ENCODE results near the gene BROX.
"Not testable (repeated sequence)": the region's sequence is repeated elsewhere in the genome, so short reads cannot be mapped to it uniquely, and the experiment has no call there.

BROX gene, protein sequence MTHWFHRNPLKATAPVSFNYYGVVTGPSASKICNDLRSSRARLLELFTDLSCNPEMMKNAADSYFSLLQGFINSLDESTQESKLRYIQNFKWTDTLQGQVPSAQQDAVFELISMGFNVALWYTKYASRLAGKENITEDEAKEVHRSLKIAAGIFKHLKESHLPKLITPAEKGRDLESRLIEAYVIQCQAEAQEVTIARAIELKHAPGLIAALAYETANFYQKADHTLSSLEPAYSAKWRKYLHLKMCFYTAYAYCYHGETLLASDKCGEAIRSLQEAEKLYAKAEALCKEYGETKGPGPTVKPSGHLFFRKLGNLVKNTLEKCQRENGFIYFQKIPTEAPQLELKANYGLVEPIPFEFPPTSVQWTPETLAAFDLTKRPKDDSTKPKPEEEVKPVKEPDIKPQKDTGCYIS

DNA sequence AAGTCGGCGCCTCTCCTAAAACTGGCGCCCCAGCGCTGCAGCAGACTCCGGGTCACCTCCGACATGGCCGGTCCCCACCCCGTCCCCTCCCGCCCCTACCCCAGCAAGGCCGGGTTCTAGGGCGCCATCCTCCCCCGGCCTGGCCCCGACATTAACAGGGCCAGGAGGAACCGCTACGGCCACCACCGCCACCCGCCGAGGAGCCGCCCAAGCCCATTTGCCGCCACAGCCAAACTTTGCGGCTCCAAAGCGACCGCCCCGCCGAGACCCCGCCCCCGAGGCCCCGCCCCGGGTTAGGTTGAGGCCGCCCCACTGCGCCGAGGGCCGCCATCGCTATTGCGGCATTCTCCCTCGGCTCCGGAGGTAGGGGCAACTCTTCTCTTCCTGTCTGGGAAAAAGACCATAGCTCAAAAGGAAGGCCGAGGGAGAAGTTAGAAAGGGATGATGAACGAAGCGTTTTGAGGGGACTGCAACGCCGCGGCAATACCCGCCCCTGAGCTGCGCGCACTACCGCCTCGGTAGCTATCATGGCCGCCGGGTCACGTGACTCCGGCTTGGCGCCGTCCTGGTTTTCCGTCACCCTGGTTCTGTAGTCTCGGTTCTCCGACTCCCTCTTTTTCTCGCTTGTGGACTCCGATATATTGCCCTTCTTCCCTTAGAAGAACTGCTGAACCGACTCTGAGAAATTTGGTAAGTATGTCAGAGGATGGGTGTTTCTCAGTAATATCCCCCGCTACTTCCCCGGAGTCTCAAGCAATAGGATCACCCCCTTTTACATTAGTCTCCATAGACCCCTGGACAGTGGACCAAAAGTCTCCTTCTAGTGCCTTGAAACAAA lies at the start of gene BROX, which contains the start of gene AIDA:
Gene BROX (plus strand): TSS at position 312 of the 838 bp plus-strand sequence. CDS start 3,136 bp downstream, outside the sequence.
Gene AIDA (minus strand): TSS at position 239 of the 838 bp plus-strand sequence. CDS start 174 bp downstream, at position 65.
- DNase-seq = peak; percentile 97

DNA sequence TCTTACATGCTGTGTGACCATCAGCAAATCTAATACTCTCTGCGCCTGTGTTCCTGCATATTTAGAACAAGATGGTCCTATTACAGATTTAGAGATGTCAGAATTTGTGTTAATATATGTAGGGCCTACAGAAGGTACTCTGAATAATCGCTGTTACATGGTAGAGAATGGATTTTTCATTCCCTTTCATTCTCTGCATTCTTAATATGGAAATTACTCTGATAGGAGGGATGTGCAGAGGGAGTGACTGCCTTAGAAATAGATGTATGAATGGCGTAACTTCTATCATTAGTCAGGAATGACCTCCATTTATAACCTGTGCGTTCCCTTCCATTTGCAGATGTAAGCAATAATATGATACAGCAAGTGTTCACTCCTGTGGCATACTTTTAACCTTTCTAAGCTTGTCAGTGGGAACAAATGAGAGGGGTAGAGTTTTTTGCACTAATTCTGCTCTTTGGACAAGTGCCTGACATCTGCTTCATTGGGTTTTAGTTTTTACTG lies 48.9 kb upstream of the BROX start:
- DNase-seq = no peak

DNA sequence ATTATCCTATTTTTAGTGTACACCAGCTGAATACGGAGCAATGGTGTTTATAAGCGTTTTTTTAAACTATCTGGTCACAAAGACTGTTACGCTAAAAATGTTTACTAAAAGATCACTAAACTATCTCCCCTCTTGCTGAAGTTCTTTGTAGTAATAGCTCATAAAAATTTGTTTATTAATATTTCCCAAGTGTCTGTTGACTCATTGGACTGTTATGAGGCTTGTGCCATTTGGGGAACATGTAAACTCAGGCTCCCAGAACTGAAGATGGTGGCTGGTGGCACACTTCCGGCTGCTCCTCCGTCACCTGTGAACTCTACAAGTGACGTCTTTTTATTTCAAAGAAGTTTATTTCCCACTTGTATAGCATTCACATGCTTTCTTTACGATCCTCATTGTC lies 46.4 kb upstream of the BROX start:
- no peak for DNase-seq

DNA sequence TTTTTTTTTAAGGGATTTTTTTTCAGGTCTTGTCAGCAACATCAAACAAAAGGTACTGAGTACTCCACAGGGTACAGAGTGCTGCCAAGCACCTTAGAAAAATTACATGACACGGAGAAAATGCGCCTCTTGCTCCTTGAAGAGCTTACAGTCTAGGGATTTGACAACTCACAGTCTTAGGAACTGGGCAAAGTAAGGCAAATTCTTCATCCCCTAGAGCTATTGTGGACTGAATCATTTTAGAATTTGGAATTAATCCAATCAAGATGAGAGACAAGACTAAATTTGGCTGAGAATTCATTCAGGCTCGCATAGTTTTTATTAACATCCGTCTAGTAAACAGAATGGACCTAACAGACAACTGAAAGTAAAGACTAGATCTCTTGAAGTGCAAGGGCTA lies 44.2 kb upstream of the BROX start:
- DNase-seq = not testable (repeated sequence)

DNA sequence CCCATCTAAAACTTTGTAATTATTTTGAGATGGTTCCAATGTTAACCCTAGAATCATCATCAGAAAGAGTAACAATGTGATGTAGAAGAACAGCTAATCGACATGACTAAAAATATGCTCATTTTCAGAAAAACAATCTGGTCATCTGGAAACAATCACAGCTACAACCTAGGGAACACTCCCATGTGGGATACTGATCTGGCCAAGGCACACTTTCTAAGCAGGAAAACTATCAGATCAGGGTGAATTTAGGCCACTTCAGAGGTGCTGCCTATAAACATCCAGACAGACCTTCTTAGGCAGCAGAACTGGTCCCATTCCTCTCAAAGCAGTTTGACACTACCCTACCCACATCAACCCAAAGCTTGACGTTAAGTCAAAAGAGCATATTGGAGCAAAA lies 43.3 kb upstream of the BROX start:
- DNase-seq = not testable (repeated sequence)

DNA sequence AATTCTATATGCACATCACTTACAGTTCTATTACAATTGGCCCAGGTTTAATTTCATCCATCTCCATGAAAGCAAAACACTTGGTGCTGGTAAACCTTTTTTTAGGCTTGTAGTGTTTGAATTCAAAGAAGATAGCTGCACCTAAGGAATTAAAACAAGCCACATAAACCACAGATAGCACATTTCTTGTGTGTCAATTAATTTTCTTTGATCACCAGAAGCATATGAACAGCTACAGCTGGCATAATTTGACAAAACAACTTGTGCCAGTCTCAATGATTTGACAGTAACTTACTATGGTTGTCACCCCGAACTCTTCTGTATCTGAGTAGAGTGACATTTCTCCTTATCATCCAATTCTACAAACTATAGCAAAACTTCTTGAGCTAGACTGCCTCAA lies 42.3 kb upstream of the BROX start:
- no peak for DNase-seq

DNA sequence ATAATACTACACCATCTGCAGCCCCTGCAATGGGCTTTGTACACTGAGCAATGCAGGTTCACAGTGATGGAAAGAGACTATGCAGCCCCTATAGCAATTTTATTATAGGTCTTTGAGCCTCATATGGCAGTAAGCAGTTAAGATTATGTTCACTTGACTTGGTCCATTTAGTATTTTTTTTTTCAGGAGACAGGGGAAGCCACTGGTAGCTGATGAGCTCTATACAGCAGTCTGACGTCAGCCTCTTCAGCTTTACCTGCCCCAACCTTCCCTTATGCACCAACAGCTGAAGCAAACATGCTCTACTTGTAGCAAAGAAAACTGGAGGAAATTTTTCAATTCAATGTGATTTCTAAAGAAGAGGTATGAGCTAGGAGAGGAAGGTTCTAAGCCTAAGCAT lies 32.3 kb upstream of the BROX start:
- no peak for DNase-seq

DNA sequence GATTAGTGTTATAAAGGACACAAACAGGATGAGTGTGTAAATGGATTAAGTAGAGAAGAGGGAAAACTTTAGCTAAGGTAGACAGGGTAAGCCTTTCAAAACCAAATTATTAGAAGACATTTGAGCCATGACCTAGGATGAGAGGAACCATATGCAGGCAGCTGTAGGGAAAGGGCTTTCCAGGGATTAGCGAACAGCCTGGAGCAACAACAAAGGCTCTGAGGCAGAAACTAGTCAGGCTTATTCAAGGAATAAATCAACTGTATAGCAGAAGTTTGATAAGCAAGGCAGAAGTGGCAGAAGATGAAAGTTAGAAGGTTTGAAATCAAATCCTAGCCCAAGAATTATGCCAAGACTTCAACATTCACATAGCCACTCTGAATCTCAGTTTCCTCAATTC lies 21.3 kb upstream of the BROX start:
- no peak for DNase-seq

DNA sequence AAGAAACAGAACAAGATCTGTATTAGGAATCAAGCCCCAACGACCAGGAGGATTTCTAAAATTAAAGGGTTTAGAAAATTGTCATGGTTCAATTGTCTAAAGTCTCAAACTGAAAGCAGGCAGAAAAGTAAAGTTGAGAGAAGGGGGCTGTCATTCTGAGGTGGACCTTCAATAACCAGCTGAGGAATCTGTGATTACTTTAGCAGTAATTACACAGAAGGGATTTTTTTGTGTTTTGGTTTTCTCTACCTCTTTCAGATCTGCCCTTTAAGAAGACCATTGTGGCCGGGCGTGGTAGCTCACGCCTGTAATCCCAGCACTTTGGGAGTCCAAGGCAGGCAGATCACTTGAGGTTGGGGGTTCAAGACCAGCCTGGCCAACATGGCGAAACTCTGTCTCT lies 17.4 kb upstream of the BROX start:
- no peak for DNase-seq

DNA sequence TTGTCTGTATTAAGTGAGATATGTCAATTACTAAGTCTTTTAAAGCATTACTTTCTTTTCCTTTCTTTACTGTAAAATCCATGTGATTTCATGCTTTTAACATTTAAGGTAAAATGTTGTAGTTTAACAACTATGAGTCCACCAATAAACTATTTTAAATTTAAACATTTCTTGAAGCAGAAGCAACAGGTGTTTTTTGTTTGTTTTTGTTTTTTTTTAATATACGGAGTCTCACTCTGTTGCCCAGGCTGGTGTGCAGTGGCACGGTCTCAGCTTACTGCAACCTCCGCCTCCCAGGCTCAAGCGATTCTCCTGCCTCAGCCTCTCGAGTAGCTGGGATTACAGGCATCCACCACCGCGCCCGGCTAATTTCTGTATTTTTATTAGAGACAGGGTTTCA lies 15.6 kb upstream of the BROX start:
- no peak for DNase-seq

DNA sequence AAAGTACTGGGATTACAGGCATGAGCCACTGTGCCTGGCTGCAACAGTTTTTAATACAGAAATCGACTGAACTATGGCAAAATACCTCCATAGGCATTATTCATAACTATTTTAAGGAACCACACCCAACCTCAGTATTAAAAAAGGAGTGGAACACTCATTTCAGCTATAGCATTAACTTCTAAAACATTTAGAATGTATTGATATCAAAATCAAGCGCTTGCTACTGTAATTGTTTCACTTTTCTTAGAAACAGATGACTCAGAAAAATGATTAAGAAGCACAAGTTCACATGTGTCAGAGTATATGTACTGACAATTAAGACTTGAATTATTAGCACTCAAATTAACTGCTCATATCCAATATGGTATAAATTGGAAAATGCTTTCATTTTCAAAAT lies 15.2 kb upstream of the BROX start:
- no peak for DNase-seq

DNA sequence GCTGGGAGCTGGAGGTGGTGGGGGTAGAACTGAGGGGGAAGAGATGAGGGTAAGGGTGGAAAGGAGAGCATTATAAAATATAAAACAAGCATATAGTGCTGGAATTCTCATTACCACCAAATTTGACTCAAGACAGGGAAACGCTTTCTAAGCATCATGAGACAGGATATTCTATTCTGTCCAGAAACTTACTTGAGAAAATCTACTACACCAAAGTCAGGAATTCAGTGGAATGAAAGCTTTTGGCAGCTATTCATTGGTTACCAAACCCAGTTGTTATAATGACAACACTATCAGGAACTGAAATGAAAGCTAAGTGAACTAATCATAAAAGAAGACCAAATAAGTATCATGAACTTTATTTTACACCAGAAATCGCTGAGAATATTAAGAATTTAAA lies 14.5 kb upstream of the BROX start:
- DNase-seq = no peak

DNA sequence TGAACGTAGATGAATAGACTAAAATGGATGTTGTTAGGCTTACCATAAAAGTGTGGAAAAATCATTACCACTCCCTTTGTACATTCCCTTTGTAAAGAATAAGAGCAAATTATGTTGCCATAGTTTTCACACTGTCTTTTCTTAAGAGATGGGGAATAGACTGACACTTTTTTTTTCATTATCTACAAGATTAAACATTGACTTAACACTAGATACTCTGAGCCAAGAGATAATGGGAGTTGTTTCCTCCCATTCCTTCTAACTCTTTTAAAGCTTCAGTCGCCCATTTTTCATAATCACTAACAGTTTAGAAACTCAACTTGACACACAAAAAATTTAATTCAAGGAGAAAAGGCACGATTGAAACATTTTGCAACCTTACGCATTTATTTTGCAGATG lies 10.2 kb upstream of the BROX start:
- DNase-seq = no peak

DNA sequence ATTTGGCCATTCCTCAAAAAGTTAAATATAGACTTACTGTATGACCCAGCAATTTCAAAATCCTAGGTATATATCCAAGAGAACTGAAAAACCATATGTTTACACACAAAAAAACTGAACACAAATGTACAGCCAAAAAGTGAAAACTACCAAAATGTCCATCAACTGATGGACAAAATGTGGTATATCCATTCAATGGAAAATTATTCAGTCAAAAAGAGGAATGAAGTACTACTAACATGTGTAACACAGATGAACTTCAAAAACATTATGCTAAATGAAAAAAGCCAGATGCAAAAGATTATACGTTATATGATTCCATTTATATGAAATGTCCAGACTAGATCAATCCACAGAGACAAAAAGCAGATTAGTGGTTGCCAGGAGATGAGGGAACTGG lies 8.1 kb upstream of the BROX start:
- no peak for DNase-seq

DNA sequence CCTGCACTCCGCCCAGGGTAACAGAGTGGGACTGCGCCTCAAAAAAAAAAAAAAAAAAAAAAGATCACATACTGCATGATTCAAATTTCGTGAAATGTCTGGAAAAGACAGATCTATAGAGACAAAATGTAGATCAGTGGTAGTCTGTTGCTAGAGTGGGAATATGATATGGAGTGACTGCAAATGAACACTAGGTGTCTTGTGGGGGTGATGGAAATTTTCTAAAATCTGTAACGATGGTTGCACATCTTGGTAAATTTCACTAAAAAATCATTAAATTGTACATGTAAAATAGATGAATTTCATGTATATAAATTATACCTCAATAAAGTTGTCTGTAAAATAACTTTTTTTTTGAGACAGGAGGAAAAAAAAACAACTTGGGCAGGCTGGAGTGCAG lies 5.5 kb upstream of the BROX start:
- DNase-seq = no peak

DNA sequence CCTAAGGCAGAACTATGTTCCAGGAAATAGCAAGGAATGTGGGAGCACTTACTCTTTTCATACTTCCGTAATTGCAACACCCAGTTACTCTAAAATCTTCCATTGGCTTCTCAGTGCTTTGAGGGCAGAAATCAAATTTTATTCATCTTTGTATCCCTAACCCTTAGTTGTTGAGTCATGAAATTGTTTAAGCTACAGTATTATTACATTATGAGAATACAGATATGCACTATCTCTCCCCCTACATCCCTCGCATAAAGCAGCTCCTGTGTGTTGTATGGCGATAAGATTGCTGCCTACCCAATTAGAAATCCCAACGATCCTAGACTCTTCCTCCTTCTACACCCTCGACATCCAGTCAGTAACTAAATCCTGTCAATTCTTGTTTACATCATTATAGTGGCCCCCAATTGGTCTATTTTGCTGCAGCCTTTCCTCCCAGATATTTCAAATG lies 2.6 kb upstream of the BROX start:
- no peak for DNase-seq

DNA sequence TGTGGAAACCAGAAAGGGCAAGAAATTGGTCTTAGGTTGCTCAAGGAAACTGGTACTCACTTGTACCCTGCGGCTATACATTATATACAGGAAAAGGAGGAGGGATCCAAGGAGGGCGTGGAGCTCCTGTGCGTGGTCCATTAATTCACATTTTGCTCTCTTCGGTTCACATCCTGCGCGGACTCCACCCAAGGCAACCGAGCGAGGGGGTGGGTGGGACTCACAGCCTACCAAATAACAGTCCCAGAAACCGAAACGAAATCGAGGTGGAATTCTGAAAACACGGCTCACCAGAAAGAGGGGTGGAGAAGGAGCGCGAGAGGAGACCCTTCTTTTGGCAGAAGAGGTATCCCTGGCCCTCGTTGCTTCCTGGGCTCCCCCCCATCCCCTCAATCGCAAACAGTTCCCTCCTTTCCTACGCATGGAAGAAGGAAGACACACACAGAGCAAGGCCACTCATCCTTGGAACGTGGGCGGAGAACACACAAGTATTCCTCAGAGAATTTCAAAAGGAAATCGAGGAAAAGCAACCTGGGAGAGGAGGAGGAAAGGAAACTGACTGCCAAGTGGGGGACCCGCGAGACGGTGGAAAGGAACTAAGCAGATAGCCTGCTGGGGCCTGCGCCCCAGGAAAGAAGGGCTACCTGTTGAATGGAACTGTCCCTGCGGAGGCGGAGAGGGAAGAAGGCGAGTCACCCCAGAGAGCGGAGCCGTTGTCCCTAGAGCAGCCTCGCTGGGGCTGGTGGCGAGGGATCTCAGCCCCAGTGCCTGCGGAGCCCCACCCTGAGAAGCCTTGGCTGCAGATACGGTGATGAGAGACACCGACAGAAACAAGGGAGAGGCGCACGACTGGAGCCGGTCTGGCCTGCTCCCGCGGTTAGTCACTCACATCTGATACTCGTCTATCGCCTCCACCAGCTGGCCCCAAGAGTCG lies 778 bp upstream of the BROX start:
- peak; percentile 54 for DNase-seq

DNA sequence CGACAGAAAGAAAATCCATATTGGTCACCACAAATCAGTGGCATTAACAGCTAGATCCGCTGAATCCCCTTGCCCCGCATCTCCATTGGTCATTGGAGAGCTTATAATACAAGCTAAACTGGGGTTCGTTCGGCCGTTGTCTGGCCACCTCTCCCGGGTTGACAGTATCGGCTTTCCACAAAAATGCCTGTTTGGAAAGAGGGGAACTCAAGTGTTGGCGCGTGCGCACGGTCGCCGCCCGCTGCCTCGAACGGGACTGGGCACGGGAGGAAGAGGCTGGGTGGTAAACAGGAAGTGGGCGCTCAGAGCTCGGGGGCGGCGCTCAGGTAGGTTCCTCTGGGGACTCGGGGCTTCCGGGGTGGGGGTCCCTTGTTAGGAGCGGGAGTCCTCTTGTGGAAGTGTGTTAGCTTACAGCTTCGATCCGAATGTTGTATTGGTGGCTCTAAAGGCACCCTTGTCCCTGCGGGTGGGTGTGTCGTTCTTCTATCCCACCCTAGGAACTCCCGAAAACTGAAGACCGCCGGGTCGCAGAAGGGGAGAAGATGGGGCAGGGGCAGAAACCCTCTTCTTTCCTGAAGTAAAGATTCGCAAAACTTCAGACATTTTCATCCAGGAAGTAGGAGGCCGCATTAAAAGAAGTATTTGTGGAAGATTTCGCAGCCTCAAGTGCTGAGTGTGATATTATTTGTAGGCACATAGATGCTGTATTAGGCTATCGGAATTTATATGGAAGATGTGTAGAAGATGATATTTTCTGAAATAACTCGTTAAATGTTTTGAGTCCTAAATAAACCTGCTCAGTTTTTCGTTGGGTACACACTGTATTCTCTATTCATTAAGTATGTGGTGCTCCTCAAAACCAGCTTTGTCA lies 962 bp downstream of the BROX start:
- peak; percentile 94 for DNase-seq

DNA sequence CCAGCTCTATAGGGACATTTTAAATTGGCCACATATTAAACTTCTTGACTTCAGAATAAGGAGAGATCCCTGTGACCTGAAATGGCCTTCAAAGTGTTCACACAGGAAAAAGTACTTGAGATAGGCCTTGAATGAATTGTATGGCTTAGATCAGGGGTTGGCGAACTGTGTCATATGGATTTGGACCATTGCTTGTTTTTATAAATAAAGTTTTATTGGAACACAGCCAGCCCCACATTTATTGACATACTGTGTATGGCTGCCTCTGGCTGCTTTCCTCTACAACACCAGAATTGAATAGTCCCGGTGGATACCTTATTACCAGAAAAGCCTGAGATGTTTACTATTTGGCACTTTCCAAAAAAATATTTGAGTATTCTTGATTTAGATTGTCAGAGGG lies 4.0 kb downstream of the BROX start:
- no peak for DNase-seq

DNA sequence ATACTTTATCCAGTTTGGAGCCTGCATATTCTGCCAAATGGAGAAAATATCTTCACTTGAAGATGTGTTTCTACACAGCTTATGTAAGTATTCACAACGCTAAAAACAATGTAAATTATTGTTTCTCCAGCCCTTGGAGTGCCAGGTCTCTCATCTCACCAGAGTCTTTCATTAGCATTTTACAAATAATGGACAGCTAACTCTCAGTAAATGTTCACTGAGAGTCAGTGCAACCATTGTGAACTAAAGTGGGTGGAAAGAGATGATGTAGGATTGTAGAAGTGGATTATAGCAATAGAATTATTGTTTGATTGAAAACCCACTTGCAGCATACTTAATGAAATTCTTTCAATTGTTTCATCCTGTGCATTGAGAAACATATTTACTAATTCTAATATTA lies 16.4 kb downstream of the BROX start:
- no peak for DNase-seq

DNA sequence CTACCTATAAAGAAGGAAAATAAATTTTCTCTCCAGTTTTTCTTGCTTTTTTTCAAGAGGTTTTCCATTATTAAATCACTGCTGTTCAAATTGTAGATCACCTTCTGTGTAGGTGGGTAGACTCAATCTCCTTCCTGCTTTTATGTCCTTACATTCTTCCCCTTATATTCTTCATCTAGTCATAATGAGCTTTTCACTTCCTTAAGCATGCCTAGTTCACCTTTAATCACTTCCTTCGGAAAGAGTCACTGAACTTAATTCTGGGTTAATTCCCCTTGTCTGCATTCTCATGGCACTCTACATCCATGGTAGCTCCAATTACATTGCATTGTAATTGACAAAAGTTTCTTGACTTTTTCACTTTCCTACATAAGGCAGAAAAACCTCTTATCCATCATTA lies 18.5 kb downstream of the BROX start:
- DNase-seq = no peak
